ENCODE measurements around the gene GRK7. TPM values are rescaled to one million over a fixed set of nuclear protein-coding genes. Genes with fewer than 3 reads are reported as not detected.

The GRK7 gene
- total and polyA plus RNA-seq, 2 of the 13 experiments (the other 11 are each of a cell fraction or from before 2014, with no cell fraction given): not detected

- TF ChIP-seq JUN (CRISPR knock-in tag; IDR thresholded peaks at IDR 0.05) (no peak), ELK4 (CRISPR knock-in tag; IDR thresholded peaks at IDR 0.05; ENCODE audit: borderline replicate concordance) (no peak), EP300 (IDR thresholded peaks at IDR 0.05; ENCODE audit: low read depth in 2 of 2, low read length in 2 of 2) (0 out of 4 replicates have a peak, but pooled peaks of 1 of the 2 experiments have one; percentile 7), EP300 (CRISPR knock-in tag; IDR thresholded peaks at IDR 0.05; ENCODE audit: borderline replicate concordance) (no peak), SP2 (CRISPR knock-in tag; IDR thresholded peaks at IDR 0.05) (0 out of 2 replicates have a peak, but pooled peaks have one; percentile 17), ZFP82 (CRISPR knock-in tag; IDR thresholded peaks at IDR 0.05; ENCODE audit: borderline replicate concordance) (no peak), IRF1 (CRISPR knock-in tag; IDR thresholded peaks at IDR 0.05; ENCODE audit: low read depth) (no peak), MXI1 (IDR thresholded peaks at IDR 0.05; ENCODE audit: borderline replicate concordance, low read depth, low read length) (peak; percentile 49; the same call in 1 of the 3 replicates), SIN3B (IDR thresholded peaks at IDR 0.05; ENCODE audit: low read length) (no peak; the same call in 1 of the 2 replicates), PLRG1 (conservative IDR thresholded peaks at IDR 0.05) (no peak), SALL1 (CRISPR knock-in tag; IDR thresholded peaks at IDR 0.05) (peak; percentile 82), SOX5 (CRISPR knock-in tag; IDR thresholded peaks at IDR 0.05; ENCODE audit: borderline replicate concordance) (peak; percentile 56; the same call in 1 of the 2 replicates), FOSL2 (CRISPR knock-in tag; IDR thresholded peaks at IDR 0.05) (peak; percentile 60), MAF1 (CRISPR knock-in tag; IDR thresholded peaks at IDR 0.05; ENCODE audit: borderline replicate concordance) (no peak; the same call in 1 of the 2 replicates), GATA4 (IDR thresholded peaks at IDR 0.05; ENCODE audit: borderline replicate concordance, low read depth) (no peak; the same call in 1 of the 2 replicates), ATF6 (CRISPR knock-in tag; conservative IDR thresholded peaks at IDR 0.05) (no peak; the same call in 1 of the 2 replicates), STAT5B (CRISPR knock-in tag; IDR thresholded peaks at IDR 0.05) (no peak), FOXC1 (CRISPR knock-in tag; IDR thresholded peaks at IDR 0.05; ENCODE audit: borderline replicate concordance) (no peak; the same call in 1 of the 2 replicates), HCFC1 (IDR thresholded peaks at IDR 0.05; ENCODE audit: low read depth, low read length) (peak; percentile 35; the same call in 1 of the 2 replicates)
- TF ChIP-seq, protein P1, sequence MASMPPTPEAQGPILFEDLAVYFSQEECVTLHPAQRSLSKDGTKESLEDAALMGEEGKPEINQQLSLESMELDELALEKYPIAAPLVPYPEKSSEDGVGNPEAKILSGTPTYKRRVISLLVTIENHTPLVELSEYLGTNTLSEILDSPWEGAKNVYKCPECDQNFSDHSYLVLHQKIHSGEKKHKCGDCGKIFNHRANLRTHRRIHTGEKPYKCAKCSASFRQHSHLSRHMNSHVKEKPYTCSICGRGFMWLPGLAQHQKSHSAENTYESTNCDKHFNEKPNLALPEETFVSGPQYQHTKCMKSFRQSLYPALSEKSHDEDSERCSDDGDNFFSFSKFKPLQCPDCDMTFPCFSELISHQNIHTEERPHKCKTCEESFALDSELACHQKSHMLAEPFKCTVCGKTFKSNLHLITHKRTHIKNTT (CRISPR knock-in tag; IDR thresholded peaks at IDR 0.05): no peak
- TF ChIP-seq, protein P2, sequence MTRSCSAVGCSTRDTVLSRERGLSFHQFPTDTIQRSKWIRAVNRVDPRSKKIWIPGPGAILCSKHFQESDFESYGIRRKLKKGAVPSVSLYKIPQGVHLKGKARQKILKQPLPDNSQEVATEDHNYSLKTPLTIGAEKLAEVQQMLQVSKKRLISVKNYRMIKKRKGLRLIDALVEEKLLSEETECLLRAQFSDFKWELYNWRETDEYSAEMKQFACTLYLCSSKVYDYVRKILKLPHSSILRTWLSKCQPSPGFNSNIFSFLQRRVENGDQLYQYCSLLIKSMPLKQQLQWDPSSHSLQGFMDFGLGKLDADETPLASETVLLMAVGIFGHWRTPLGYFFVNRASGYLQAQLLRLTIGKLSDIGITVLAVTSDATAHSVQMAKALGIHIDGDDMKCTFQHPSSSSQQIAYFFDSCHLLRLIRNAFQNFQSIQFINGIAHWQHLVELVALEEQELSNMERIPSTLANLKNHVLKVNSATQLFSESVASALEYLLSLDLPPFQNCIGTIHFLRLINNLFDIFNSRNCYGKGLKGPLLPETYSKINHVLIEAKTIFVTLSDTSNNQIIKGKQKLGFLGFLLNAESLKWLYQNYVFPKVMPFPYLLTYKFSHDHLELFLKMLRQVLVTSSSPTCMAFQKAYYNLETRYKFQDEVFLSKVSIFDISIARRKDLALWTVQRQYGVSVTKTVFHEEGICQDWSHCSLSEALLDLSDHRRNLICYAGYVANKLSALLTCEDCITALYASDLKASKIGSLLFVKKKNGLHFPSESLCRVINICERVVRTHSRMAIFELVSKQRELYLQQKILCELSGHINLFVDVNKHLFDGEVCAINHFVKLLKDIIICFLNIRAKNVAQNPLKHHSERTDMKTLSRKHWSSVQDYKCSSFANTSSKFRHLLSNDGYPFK (CRISPR knock-in tag; IDR thresholded peaks at IDR 0.05; ENCODE audit: borderline replicate concordance): peak; percentile 26; the same call in 1 of the 2 replicates
These were observed 25.0 kb upstream of the GRK7 start, which contains the start of gene RNF7 (continued) for GRCh38 chr3:141738022-141738890.
